Liver (tissue), 9 donors: ENCODE data around the gene CYP4F22. TPM values are rescaled to one million over a fixed set of nuclear protein-coding genes. Genes with fewer than 3 reads are reported as not detected.

ENCODE experiments used
- DNase-seq: peaks from one replicate; pipeline ENCODE4 v3.0.0-alpha.2; 2017; ENCODE audit warnings: low spot score
- H3K27ac ChIP-seq, 2 donors: one replicate each; pipeline ENCODE4 v1.7.0; 2013; ENCODE audit warnings: inconsistent platforms in 2 of 2, low read length in 2 of 2, control low read depth in 1 of 2, low read depth in 1 of 2, mild to moderate bottlenecking in 1 of 2
- H3K27me3 ChIP-seq, 4 donors: one replicate each; pipeline versions ENCODE4 v1.6.1 to v1.7.0; 2013; ENCODE audit warnings: low read length in 3 of 4, inconsistent platforms in 1 of 4, mild to moderate bottlenecking in 1 of 4, moderate library complexity in 1 of 4; ENCODE audit not compliant: control insufficient read depth in 4 of 4, insufficient read depth in 4 of 4
- H3K36me3 ChIP-seq, 4 donors: one replicate each; pipeline versions ENCODE4 v1.6.1 to v1.7.0; 2013; ENCODE audit warnings: low read length in 3 of 4, mild to moderate bottlenecking in 3 of 4, low read depth in 1 of 4, moderate library complexity in 1 of 4; ENCODE audit not compliant: control insufficient read depth in 4 of 4, insufficient read depth in 3 of 4
- H3K4me1 ChIP-seq, 4 donors: one replicate each; pipeline versions ENCODE4 v1.6.1 to v1.7.0; 2013; ENCODE audit warnings: low read length in 3 of 4, mild to moderate bottlenecking in 3 of 4, moderate library complexity in 1 of 4; ENCODE audit not compliant: control insufficient read depth in 4 of 4, insufficient read depth in 4 of 4
- H3K4me3 ChIP-seq, 3 donors: one replicate each; pipeline versions ENCODE4 v1.6.1 to v1.7.0; 2013; ENCODE audit warnings: low read length in 3 of 3, control low read depth in 1 of 3, low read depth in 1 of 3, mild to moderate bottlenecking in 1 of 3
- H3K9ac ChIP-seq, 2 donors: one replicate each; pipeline ENCODE4 v1.7.0; 2013; ENCODE audit warnings: low read length in 2 of 2, mild to moderate bottlenecking in 2 of 2, moderate library complexity in 2 of 2, control low read depth in 1 of 2, low read depth in 1 of 2
- H3K9me3 ChIP-seq, 4 donors: one replicate each; pipeline versions ENCODE4 v1.6.1 to v1.7.0; 2013; ENCODE audit warnings: low read length in 3 of 4; ENCODE audit not compliant: control insufficient read depth in 4 of 4
- EGR1 ChIP-seq, 2 donors: IDR thresholded peaks; 2 replicates each; pipeline ENCODE4 v1.6.1; 2016 to 2018; ENCODE audit warnings: antibody characterized with exemption in 2 of 2, low read depth in 2 of 2
- FOXA1 ChIP-seq: IDR thresholded peaks from 2 replicates; pipeline ENCODE4 v1.6.1; 2016; ENCODE audit warnings: antibody characterized with exemption
- FOXA2 ChIP-seq: IDR thresholded peaks from 2 replicates; pipeline ENCODE4 v1.6.1; 2016; ENCODE audit warnings: antibody characterized with exemption
- GABPA ChIP-seq, 2 donors: IDR thresholded peaks in 1 of 2; conservative IDR thresholded peaks in 1 of 2; 2 replicates each; pipeline ENCODE4 v1.6.1; 2016; ENCODE audit warnings: antibody characterized with exemption in 2 of 2, mild to moderate bottlenecking in 1 of 2, moderate library complexity in 1 of 2
- HNF4A ChIP-seq, 2 donors: conservative IDR thresholded peaks; 2 replicates each; pipeline ENCODE4 v1.6.1; 2016; ENCODE audit warnings: antibody characterized with exemption in 2 of 2, mild to moderate bottlenecking in 2 of 2
- HNF4G ChIP-seq: IDR thresholded peaks from 2 replicates; pipeline ENCODE4 v1.6.1; 2016; ENCODE audit warnings: antibody characterized with exemption
- JUND ChIP-seq, 2 donors: IDR thresholded peaks; 2 replicates each; pipeline ENCODE4 v1.6.1; 2016; ENCODE audit warnings: antibody characterized with exemption in 2 of 2
- NR2F2 ChIP-seq: IDR thresholded peaks from 2 replicates; pipeline ENCODE4 v1.6.1; 2016; ENCODE audit warnings: antibody characterized with exemption
- RXRA ChIP-seq, 2 donors: IDR thresholded peaks; 2 replicates each; pipeline ENCODE4 v1.6.1; 2017 to 2018; ENCODE audit warnings: antibody characterized with exemption in 2 of 2, mild to moderate bottlenecking in 1 of 2
- SP1 ChIP-seq: IDR thresholded peaks from 2 replicates; pipeline ENCODE4 v1.6.1; 2018; ENCODE audit warnings: antibody characterized with exemption, mild to moderate bottlenecking
- TAF1 ChIP-seq: conservative IDR thresholded peaks from 2 replicates; pipeline ENCODE4 v1.6.1; 2016; ENCODE audit warnings: antibody characterized with exemption, mild to moderate bottlenecking
- YY1 ChIP-seq: IDR thresholded peaks from 2 replicates; pipeline ENCODE4 v1.6.1; 2016; ENCODE audit warnings: antibody characterized with exemption, mild to moderate bottlenecking
- WGBS: extraction: QIAGEN DNeasy Blood & Tissue Kit; methylation state at CpG from one replicate; pipeline ENCODE4 v1.1.7; 2013; 5-methylcytosine and 5-hydroxymethylcytosine counted together
- polyA plus RNA-seq, 2 donors: library from polyadenylated mRNA; stranded (reverse) in 1 of 2; unstranded in 1 of 2; fragments of 200-250 nt in 1 of 2; fragments of >200 nt in 1 of 2; fragmentation: Nextera tagmentation in 1 of 2; extraction: Ambion mirVana in 1 of 2; gene quantifications; one replicate each; pipeline versions ENCODE4 v1.2.1 to v1.2.3, GENCODE V29; 2013 to 2015
- total RNA-seq, 2 donors: library from RNA; depleted of rRNA; stranded (reverse); fragments of >200 nt; gene quantifications; one replicate each; pipeline ENCODE4 v1.2.3, GENCODE V29; 2014
- TF ChIP-seq, protein P1 (sequence below): IDR thresholded peaks from 2 replicates; pipeline ENCODE4 v1.6.1; 2016; ENCODE audit warnings: antibody characterized with exemption, mild to moderate bottlenecking
- TF ChIP-seq, protein P2 (sequence below): IDR thresholded peaks from 2 replicates; pipeline ENCODE4 v1.6.1; 2016; ENCODE audit warnings: antibody characterized with exemption
- TF ChIP-seq, protein P3 (sequence below): IDR thresholded peaks from 2 replicates; pipeline ENCODE4 v1.6.1; 2016; ENCODE audit warnings: antibody characterized with exemption
- TF ChIP-seq, protein P4 (sequence below): IDR thresholded peaks from 2 replicates; pipeline ENCODE4 v1.6.1; 2016; ENCODE audit warnings: antibody characterized with exemption
- donor health status: healthy.
- donor health status: healthy.
- donor health status: healthy.
- donor health status: healthy.
- donor health status: healthy.

CYP4F22 gene
- total and polyA plus RNA-seq, 4 donors, result 0.42 to 3.9 (median 1.9) TPM

DNA sequence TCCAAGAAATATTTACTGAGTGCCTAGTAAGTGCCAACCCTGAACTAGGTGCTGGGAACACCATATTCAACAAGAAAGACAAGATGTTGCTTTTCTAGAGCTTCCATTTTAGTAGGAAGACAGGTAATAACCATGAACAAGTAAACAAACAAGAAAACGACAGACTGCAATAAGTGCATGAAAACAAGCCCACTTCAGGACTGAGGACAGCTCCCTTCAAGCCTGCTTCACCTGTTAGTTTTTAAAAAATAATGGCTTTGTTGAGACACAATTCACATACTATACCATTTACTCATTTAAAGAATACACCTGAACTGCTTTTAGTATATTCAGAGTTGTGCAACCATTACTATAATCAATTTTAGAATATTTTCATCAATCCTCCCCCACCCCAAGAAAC is 30.4 kb downstream of the CYP4F22 start:
- no peaks in the 10 kb centered on the region for H3K27me3 ChIP-seq
- DNase-seq, result no peak
- WGBS, result 38% methylated on average over 1 of the region's 1 CpG
- H3K27ac ChIP-seq, result no peak overlapping the region
- H3K36me3 ChIP-seq, result no peaks in the 10 kb centered on the region
- no peak overlapping the region for H3K4me3 ChIP-seq
- no peak overlapping the region for H3K9ac ChIP-seq
- H3K4me1 ChIP-seq, result peaks cover 0 to 12% (median 5%) of the 10 kb centered on the region in 4 donors
- no peaks in the 10 kb centered on the region for H3K9me3 ChIP-seq
- TF ChIP-seq, protein P1, sequence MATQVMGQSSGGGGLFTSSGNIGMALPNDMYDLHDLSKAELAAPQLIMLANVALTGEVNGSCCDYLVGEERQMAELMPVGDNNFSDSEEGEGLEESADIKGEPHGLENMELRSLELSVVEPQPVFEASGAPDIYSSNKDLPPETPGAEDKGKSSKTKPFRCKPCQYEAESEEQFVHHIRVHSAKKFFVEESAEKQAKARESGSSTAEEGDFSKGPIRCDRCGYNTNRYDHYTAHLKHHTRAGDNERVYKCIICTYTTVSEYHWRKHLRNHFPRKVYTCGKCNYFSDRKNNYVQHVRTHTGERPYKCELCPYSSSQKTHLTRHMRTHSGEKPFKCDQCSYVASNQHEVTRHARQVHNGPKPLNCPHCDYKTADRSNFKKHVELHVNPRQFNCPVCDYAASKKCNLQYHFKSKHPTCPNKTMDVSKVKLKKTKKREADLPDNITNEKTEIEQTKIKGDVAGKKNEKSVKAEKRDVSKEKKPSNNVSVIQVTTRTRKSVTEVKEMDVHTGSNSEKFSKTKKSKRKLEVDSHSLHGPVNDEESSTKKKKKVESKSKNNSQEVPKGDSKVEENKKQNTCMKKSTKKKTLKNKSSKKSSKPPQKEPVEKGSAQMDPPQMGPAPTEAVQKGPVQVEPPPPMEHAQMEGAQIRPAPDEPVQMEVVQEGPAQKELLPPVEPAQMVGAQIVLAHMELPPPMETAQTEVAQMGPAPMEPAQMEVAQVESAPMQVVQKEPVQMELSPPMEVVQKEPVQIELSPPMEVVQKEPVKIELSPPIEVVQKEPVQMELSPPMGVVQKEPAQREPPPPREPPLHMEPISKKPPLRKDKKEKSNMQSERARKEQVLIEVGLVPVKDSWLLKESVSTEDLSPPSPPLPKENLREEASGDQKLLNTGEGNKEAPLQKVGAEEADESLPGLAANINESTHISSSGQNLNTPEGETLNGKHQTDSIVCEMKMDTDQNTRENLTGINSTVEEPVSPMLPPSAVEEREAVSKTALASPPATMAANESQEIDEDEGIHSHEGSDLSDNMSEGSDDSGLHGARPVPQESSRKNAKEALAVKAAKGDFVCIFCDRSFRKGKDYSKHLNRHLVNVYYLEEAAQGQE, result peak; percentile 97
- no peak for TF ChIP-seq TAF1

DNA sequence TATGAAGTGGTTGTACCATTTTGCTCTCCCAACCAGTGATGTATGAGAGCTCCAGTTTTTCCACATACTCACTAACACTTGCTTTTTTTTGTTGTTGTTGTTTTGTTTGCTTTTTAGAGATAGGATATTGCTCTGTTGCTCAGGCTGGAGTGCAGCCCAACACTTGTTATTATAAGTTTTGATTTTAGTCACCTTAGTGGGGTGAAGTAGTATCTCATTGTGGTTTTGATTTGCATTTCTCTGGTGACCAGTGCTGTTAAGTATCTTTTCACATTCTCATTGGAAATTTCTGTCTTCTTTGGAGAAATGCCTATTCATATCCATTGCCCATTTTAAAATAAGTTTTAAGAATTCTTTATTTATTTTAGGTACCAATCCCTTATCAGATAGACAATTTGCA is 31.3 kb downstream of the CYP4F22 start:
- no peaks in the 10 kb centered on the region for H3K27me3 ChIP-seq
- H3K27ac ChIP-seq, result no peak overlapping the region

DNA sequence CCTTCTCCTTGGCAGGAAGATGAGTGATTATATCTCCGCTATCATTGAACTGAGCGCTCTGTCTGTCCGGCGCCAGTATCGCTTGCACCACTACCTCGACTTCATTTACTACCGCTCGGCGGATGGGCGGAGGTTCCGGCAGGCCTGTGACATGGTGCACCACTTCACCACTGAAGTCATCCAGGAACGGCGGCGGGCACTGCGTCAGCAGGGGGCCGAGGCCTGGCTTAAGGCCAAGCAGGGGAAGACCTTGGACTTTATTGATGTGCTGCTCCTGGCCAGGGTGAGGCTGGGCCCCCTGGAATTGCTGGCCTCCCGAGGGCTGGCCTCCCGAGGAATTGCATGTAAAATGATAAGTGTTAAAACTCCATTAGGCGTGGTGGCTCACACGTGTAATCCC is 32.1 kb downstream of the CYP4F22 start:
- H3K9ac ChIP-seq, result no peak overlapping the region
- H3K4me1 ChIP-seq, result peaks cover 0 to 12% (median 5%) of the 10 kb centered on the region in 4 donors
- no peaks in the 10 kb centered on the region for H3K9me3 ChIP-seq
- H3K27ac ChIP-seq, result peak overlapping the region in 1 of 2 donors; percentile 64
- no peak for DNase-seq
- 57% methylated on average over 20 of the region's 20 CpGs for WGBS
- no peak overlapping the region for H3K4me3 ChIP-seq
- H3K36me3 ChIP-seq, result no peaks in the 10 kb centered on the region
- no peaks in the 10 kb centered on the region for H3K27me3 ChIP-seq
- peak; percentile 12 to 27 for TF ChIP-seq JUND (IDR thresholded peaks at IDR 0.05)
- peak; percentile 59 for TF ChIP-seq SP1
- peak; percentile 72 to 83 for TF ChIP-seq HNF4A (conservative IDR thresholded peaks at IDR 0.05)
- no peak for TF ChIP-seq FOXA1
- peak; percentile 64 to 69 for TF ChIP-seq RXRA (IDR thresholded peaks at IDR 0.05)
- peak; percentile 55 for TF ChIP-seq YY1
- TF ChIP-seq GABPA (IDR thresholded peaks at IDR 0.05 in 1 of 2, conservative IDR thresholded peaks at IDR 0.05 in 1 of 2), result no peak
- TF ChIP-seq, protein P2, sequence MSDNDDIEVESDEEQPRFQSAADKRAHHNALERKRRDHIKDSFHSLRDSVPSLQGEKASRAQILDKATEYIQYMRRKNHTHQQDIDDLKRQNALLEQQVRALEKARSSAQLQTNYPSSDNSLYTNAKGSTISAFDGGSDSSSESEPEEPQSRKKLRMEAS, result no peak
- no peak for TF ChIP-seq NR2F2
- TF ChIP-seq, protein P3, sequence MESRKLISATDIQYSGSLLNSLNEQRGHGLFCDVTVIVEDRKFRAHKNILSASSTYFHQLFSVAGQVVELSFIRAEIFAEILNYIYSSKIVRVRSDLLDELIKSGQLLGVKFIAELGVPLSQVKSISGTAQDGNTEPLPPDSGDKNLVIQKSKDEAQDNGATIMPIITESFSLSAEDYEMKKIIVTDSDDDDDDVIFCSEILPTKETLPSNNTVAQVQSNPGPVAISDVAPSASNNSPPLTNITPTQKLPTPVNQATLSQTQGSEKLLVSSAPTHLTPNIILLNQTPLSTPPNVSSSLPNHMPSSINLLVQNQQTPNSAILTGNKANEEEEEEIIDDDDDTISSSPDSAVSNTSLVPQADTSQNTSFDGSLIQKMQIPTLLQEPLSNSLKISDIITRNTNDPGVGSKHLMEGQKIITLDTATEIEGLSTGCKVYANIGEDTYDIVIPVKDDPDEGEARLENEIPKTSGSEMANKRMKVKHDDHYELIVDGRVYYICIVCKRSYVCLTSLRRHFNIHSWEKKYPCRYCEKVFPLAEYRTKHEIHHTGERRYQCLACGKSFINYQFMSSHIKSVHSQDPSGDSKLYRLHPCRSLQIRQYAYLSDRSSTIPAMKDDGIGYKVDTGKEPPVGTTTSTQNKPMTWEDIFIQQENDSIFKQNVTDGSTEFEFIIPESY, result no peak
- TF ChIP-seq FOXA2, result peak; percentile 20
- no peak for TF ChIP-seq EGR1 (IDR thresholded peaks at IDR 0.05; ENCODE audit: low read depth in 2 of 2)
- peak; percentile 66 for TF ChIP-seq HNF4G
- TF ChIP-seq, protein P4, sequence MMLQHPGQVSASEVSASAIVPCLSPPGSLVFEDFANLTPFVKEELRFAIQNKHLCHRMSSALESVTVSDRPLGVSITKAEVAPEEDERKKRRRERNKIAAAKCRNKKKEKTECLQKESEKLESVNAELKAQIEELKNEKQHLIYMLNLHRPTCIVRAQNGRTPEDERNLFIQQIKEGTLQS, result peak; percentile 44
- TF ChIP-seq, protein P1, result no peak

More for the DNA sequence above, 31.3 kb downstream of the CYP4F22 start:
- TF ChIP-seq, protein P3, result no peak
- H3K9me3 ChIP-seq, result no peaks in the 10 kb centered on the region
- no peak for DNase-seq
- peaks cover 0 to 12% (median 5%) of the 10 kb centered on the region in 4 donors for H3K4me1 ChIP-seq
- no peak overlapping the region for H3K9ac ChIP-seq
- no peak overlapping the region for H3K4me3 ChIP-seq
- no peaks in the 10 kb centered on the region for H3K36me3 ChIP-seq
